CD4-positive, alpha-beta T cell (primary cell): ENCODE data around the gene SAFB2. TPM values are rescaled to one million over a fixed set of nuclear protein-coding genes. Genes with fewer than 3 reads are reported as not detected.

ENCODE experiments used
- ATAC-seq: fragments of 200-7000 bp; cut with Tn5 transposase; one replicate; pipeline ENCODE4 v1.10.0; 2022; ENCODE audit warnings: mild to moderate bottlenecking; ENCODE audit not compliant: poor library complexity
- CTCF ChIA-PET: fragments of 350-600 bp; sonication (Branson Sonifier 250); formaldehyde crosslinking; loops from one replicate; lab custom pipeline; 2021; ENCODE audit warnings: antibody characterized with exemption, inconsistent platforms; lab: Charles Lee
- POLR2A ChIA-PET: fragments of 350-600 bp; sonication (Branson Sonifier 250); formaldehyde crosslinking; loops from one replicate; lab custom pipeline; 2021; ENCODE audit warnings: antibody characterized with exemption, inconsistent platforms; lab: Charles Lee
- DNase-seq, 14 experiments: peaks; one replicate each; pipeline ENCODE4 v3.0.0-alpha.2; 2013 to 2020; ENCODE audit warnings: mixed read lengths in 2 of 14
- H3K27ac ChIP-seq, 2 donors: one replicate each; pipeline versions ENCODE4 v1.5.1 to v1.7.0; 2013; ENCODE audit warnings: low read length in 2 of 2, low read depth in 1 of 2, mild to moderate bottlenecking in 1 of 2
- H3K27me3 ChIP-seq, 2 experiments: 1 replicate in 1 of 2; 2 replicates in 1 of 2; pipeline versions ENCODE4 v1.6.1 to v1.7.0; 2013; ENCODE audit warnings: low read length in 2 of 2, control low read depth in 1 of 2, mild to moderate bottlenecking in 1 of 2, moderate library complexity in 1 of 2; ENCODE audit not compliant: insufficient read depth in 2 of 2, control insufficient read depth in 1 of 2
- H3K36me3 ChIP-seq: one replicate; pipeline ENCODE4 v1.6.1; 2013; ENCODE audit warnings: low read length, control low read depth; ENCODE audit not compliant: insufficient read depth
- H3K4me1 ChIP-seq: one replicate; pipeline ENCODE4 v1.6.1; 2013; ENCODE audit warnings: low read length, control low read depth; ENCODE audit not compliant: insufficient read depth
- H3K4me3 ChIP-seq: one replicate; pipeline ENCODE4 v1.5.1; 2013; ENCODE audit warnings: mild to moderate bottlenecking, low read length, moderate library complexity
- H3K9me3 ChIP-seq, 2 experiments: 1 replicate in 1 of 2; 2 replicates in 1 of 2; pipeline versions ENCODE4 v1.6.1 to v1.7.0; 2013; ENCODE audit warnings: low read length in 2 of 2, mild to moderate bottlenecking in 2 of 2, control low read depth in 1 of 2, moderate library complexity in 1 of 2; ENCODE audit not compliant: control insufficient read depth in 1 of 2, insufficient read depth in 1 of 2
- H3K27ac Mint-ChIP-seq: one replicate; pipeline ENCODE4 v1.8.0; 2020; ENCODE audit warnings: mixed read lengths
- H3K27me3 Mint-ChIP-seq: one replicate; pipeline ENCODE4 v1.8.0; 2021; ENCODE audit warnings: mixed read lengths
- H3K36me3 Mint-ChIP-seq: one replicate; pipeline ENCODE4 v1.8.0; 2021; ENCODE audit warnings: low read depth, mixed read lengths
- H3K4me1 Mint-ChIP-seq: one replicate; pipeline ENCODE4 v1.8.0; 2021; ENCODE audit warnings: low read depth, mixed read lengths
- H3K4me3 Mint-ChIP-seq: one replicate; pipeline ENCODE4 v1.8.0; 2020; ENCODE audit warnings: mild to moderate bottlenecking, mixed read lengths
- H3K9me3 Mint-ChIP-seq: one replicate; pipeline ENCODE4 v1.8.0; 2020; ENCODE audit warnings: mixed read lengths
- CTCF ChIP-seq: fragments of 200-600 bp; IDR thresholded peaks from one replicate; pipeline ENCODE4 v1.8.0; 2022; ENCODE audit warnings: antibody characterized with exemption, mild to moderate bottlenecking
- intact Hi-C, 2 experiments: fragments of 100-400 bp; cut with DNase I in 1 of 2; cut with micrococcal nuclease in 1 of 2; formaldehyde crosslinking; loops; one replicate each; pipeline versions ENCODE4 v1.15.1 to v1.9.0; 2023 to 2025; cut with DNase I, micrococcal nuclease
- total RNA-seq, 174 experiments: library from RNA in 2 of 174; stranded (reverse) in 2 of 174; gene quantifications; one replicate each; pipeline ENCODE4 v1.2.3 and lab custom pipeline; 2021 to 2026

Gene SAFB2
- total RNA-seq, 2 experiments from 2014 or later = 238 to 246 TPM

- no peak for TF ChIP-seq CTCF
- H3K4me3 Mint-ChIP-seq = no peak overlapping the region
- Histone ChIP-seq H3K36me3 (peaks cover 91% of the 10 kb centered on the region), H3K9me3 (no peaks in the 10 kb centered on the region), H3K27ac (no peak overlapping the region), H3K4me1 (no peaks in the 10 kb centered on the region), H3K4me3 (no peak overlapping the region), H3K27me3 (no peaks in the 10 kb centered on the region)
- no peak overlapping the region for H3K27ac Mint-ChIP-seq
- intact Hi-C loops = no loop called here
- no peaks in the 10 kb centered on the region for H3K27me3 Mint-ChIP-seq
- ATAC-seq (no peak), DNase-seq (no peak)
- POLR2A ChIA-PET = no interaction called here
- H3K36me3 Mint-ChIP-seq = peaks cover 92% of the 10 kb centered on the region
- H3K4me1 Mint-ChIP-seq = no peaks in the 10 kb centered on the region
- CTCF ChIA-PET = no interaction called here
- H3K9me3 Mint-ChIP-seq = no peaks in the 10 kb centered on the region
Measured at GRCh38 chr19:5651361-5651760, 28.8 kb upstream of the SAFB2 start.

GRCh38 chr19:5648464-5648863 is 25.9 kb upstream of the SAFB2 start:
- intact Hi-C loops = no loop called here
- H3K27me3 ChIP-seq = no peaks in the 10 kb centered on the region
- H3K4me3 ChIP-seq = no peak overlapping the region
- TF ChIP-seq CTCF = no peak
- ChIA-PET CTCF (no interaction called here), POLR2A (no interaction called here)
- no peak for ATAC-seq
- H3K9me3 Mint-ChIP-seq = no peaks in the 10 kb centered on the region
- DNase-seq = no peak
- H3K36me3 ChIP-seq = peaks cover 89% of the 10 kb centered on the region
- no peak overlapping the region for H3K4me3 Mint-ChIP-seq
- H3K27ac Mint-ChIP-seq = no peak overlapping the region
- peaks cover 16% of the 10 kb centered on the region for H3K4me1 Mint-ChIP-seq
- H3K27ac ChIP-seq = no peak overlapping the region
- H3K4me1 ChIP-seq = no peaks in the 10 kb centered on the region
- peaks cover 94% of the 10 kb centered on the region for H3K36me3 Mint-ChIP-seq
- H3K9me3 ChIP-seq = no peaks in the 10 kb centered on the region
- no peaks in the 10 kb centered on the region for H3K27me3 Mint-ChIP-seq

- H3K36me3 ChIP-seq = peaks cover 89% of the 10 kb centered on the region
- no peaks in the 10 kb centered on the region for H3K4me1 ChIP-seq
- DNase-seq (no peak), ATAC-seq (no peak)
- POLR2A ChIA-PET = no interaction called here
- H3K9me3 ChIP-seq = no peaks in the 10 kb centered on the region
- no peak overlapping the region for H3K4me3 ChIP-seq
- H3K36me3 Mint-ChIP-seq = peaks cover 93% of the 10 kb centered on the region
- intact Hi-C loops = no loop called here
- H3K27ac Mint-ChIP-seq = no peak overlapping the region
- no peak overlapping the region for H3K4me3 Mint-ChIP-seq
- H3K27ac ChIP-seq = no peak overlapping the region
- no peaks in the 10 kb centered on the region for H3K9me3 Mint-ChIP-seq
- CTCF ChIA-PET = no interaction called here
- no peaks in the 10 kb centered on the region for H3K27me3 ChIP-seq
- H3K27me3 Mint-ChIP-seq = no peaks in the 10 kb centered on the region
- no peak for TF ChIP-seq CTCF
- H3K4me1 Mint-ChIP-seq = peaks cover 29% of the 10 kb centered on the region
Measured at GRCh38 chr19:5646703-5647102, 24.1 kb upstream of the SAFB2 start.
